Measurements from ENCODE around the gene PDSS2.

The PDSS2 gene

GRCh38 chr6:107259951-107260350 is 199.4 kb downstream of the PDSS2 start:
- no peak for DNase-seq

- no peak for DNase-seq
These were observed 211.2 kb downstream of the PDSS2 start for GRCh38 chr6:107248147-107248546.

- DNase-seq: no peak
These were observed 212.3 kb downstream of the PDSS2 start for GRCh38 chr6:107246972-107247615.

GRCh38 chr6:107246249-107246971 is 213.0 kb downstream of the PDSS2 start:
- no peak for DNase-seq

- no peak for DNase-seq
These were observed 214.5 kb downstream of the PDSS2 start for GRCh38 chr6:107244742-107245480.

- DNase-seq: no peak
These were observed 215.2 kb downstream of the PDSS2 start for GRCh38 chr6:107244082-107244741.

- DNase-seq: no peak
These were observed 215.9 kb downstream of the PDSS2 start for GRCh38 chr6:107243471-107243870.

GRCh38 chr6:107237992-107238660 is 221.2 kb downstream of the PDSS2 start:
- no peak for DNase-seq

GRCh38 chr6:107235511-107235910 is 223.9 kb downstream of the PDSS2 start:
- DNase-seq: no peak

GRCh38 chr6:107235007-107235406 is 224.4 kb downstream of the PDSS2 start:
- no peak for DNase-seq

GRCh38 chr6:107231243-107231642 is 228.1 kb downstream of the PDSS2 start:
- no peak for DNase-seq

- no peak for DNase-seq
These were observed 228.9 kb downstream of the PDSS2 start for GRCh38 chr6:107230448-107230847.

- DNase-seq: no peak
These were observed 229.3 kb downstream of the PDSS2 start for GRCh38 chr6:107230024-107230423.

GRCh38 chr6:107228754-107229153 is 230.6 kb downstream of the PDSS2 start:
- no peak for DNase-seq

GRCh38 chr6:107221519-107221918 is 237.8 kb downstream of the PDSS2 start:
- DNase-seq: no peak

- DNase-seq: no peak
These were observed 239.5 kb downstream of the PDSS2 start for GRCh38 chr6:107219851-107220250.

- DNase-seq: no peak
These were observed 241.2 kb downstream of the PDSS2 start for GRCh38 chr6:107218142-107218541.

GRCh38 chr6:107217248-107217647 is 242.1 kb downstream of the PDSS2 start:
- no peak for DNase-seq

- DNase-seq: no peak
These were observed 243.0 kb downstream of the PDSS2 start for GRCh38 chr6:107216197-107216933.

GRCh38 chr6:107215334-107215733 is 244.0 kb downstream of the PDSS2 start:
- no peak for DNase-seq

- no peak for DNase-seq
These were observed 244.7 kb downstream of the PDSS2 start for GRCh38 chr6:107214655-107215054.
